ENCODE results near the gene TMEM255B.
"Not testable (repeated sequence)": the region's sequence is repeated elsewhere in the genome, so short reads cannot be mapped to it uniquely, and the experiment has no call there.

TMEM255B gene

GRCh38 chr13:113793718-113794085, 34.7 kb downstream of the TMEM255B start:
- no peak overlapping the region for H3K27ac Mint-ChIP-seq
- no peaks in the 10 kb centered on the region for H3K4me1 Mint-ChIP-seq
- H3K9me3 Mint-ChIP-seq = no peaks in the 10 kb centered on the region
- H3K4me3 Mint-ChIP-seq = no peak overlapping the region
- H3K27me3 Mint-ChIP-seq (ENCODE audit: low read depth) = peaks cover 11% of the 10 kb centered on the region
- no peaks in the 10 kb centered on the region for H3K36me3 Mint-ChIP-seq (ENCODE audit: low read depth)
- no peak for TF ChIP-seq CTCF (IDR thresholded peaks at IDR 0.05; ENCODE audit: unreplicated experiment in 3 of 3)

GRCh38 chr13:113794086-113794485, 35.1 kb downstream of the TMEM255B start:
- H3K4me3 Mint-ChIP-seq = no peak overlapping the region
- no peak overlapping the region for H3K27ac Mint-ChIP-seq
- no peak for TF ChIP-seq CTCF (IDR thresholded peaks at IDR 0.05; ENCODE audit: unreplicated experiment in 3 of 3)
- no peaks in the 10 kb centered on the region for H3K36me3 Mint-ChIP-seq (ENCODE audit: low read depth)
- H3K27me3 Mint-ChIP-seq (ENCODE audit: low read depth) = peaks cover 9% of the 10 kb centered on the region
- no peaks in the 10 kb centered on the region for H3K4me1 Mint-ChIP-seq
- H3K9me3 Mint-ChIP-seq = no peaks in the 10 kb centered on the region

GRCh38 chr13:113794764-113795173, 35.7 kb downstream of the TMEM255B start:
- H3K4me1 Mint-ChIP-seq = peaks cover 4% of the 10 kb centered on the region
- H3K27me3 Mint-ChIP-seq (ENCODE audit: low read depth) = peaks cover 2% of the 10 kb centered on the region
- TF ChIP-seq CTCF (IDR thresholded peaks at IDR 0.05; ENCODE audit: unreplicated experiment in 3 of 3) = no peak
- H3K27ac Mint-ChIP-seq = no peak overlapping the region
- no peaks in the 10 kb centered on the region for H3K9me3 Mint-ChIP-seq
- H3K36me3 Mint-ChIP-seq (ENCODE audit: low read depth) = no peaks in the 10 kb centered on the region
- no peak overlapping the region for H3K4me3 Mint-ChIP-seq

GRCh38 chr13:113795362-113795761, 36.3 kb downstream of the TMEM255B start:
- H3K4me1 Mint-ChIP-seq; H3K27me3 Mint-ChIP-seq (ENCODE audit: low read depth); H3K9me3 Mint-ChIP-seq; H3K4me3 Mint-ChIP-seq; H3K36me3 Mint-ChIP-seq (ENCODE audit: low read depth); H3K27ac Mint-ChIP-seq: not testable (repeated sequence)

- H3K9me3 Mint-ChIP-seq = no peaks in the 10 kb centered on the region
These were observed 37.4 kb downstream of the TMEM255B start for GRCh38 chr13:113796211-113796963.

GRCh38 chr13:113796964-113797676, 38.1 kb downstream of the TMEM255B start:
- Mint-ChIP-seq H3K4me3 (no peak overlapping the region), H3K4me1 (peaks cover 7% of the 10 kb centered on the region), H3K27ac (no peak overlapping the region), H3K36me3 (ENCODE audit: low read depth) (no peaks in the 10 kb centered on the region), H3K27me3 (ENCODE audit: low read depth) (no peaks in the 10 kb centered on the region), H3K9me3 (no peaks in the 10 kb centered on the region)
- TF ChIP-seq CTCF (IDR thresholded peaks at IDR 0.05; ENCODE audit: unreplicated experiment in 3 of 3) = no peak

More at GRCh38 chr13:113796211-113796963, 37.4 kb downstream of the TMEM255B start:
- no peak for TF ChIP-seq CTCF (IDR thresholded peaks at IDR 0.05; ENCODE audit: unreplicated experiment in 3 of 3)
- Mint-ChIP-seq H3K36me3 (ENCODE audit: low read depth) (no peaks in the 10 kb centered on the region), H3K27ac (no peak overlapping the region), H3K4me1 (peaks cover 7% of the 10 kb centered on the region), H3K4me3 (no peak overlapping the region), H3K27me3 (ENCODE audit: low read depth) (no peaks in the 10 kb centered on the region)

Data from nephron (organoid).